DMS153 (cell line): Measurements from ENCODE around the gene IL10RA.
"Not testable (repeated sequence)": the region's sequence is repeated elsewhere in the genome, so short reads cannot be mapped to it uniquely, and the experiment has no call there.

Experiments used
- DNase-seq: peaks from one replicate; lab custom pipeline; 2025; lab: John Stamatoyannopoulos, UW

Gene IL10RA

GRCh38 chr11:117962826-117963225 lies 23.4 kb upstream of the IL10RA start:
- DNase-seq: no peak

DNA sequence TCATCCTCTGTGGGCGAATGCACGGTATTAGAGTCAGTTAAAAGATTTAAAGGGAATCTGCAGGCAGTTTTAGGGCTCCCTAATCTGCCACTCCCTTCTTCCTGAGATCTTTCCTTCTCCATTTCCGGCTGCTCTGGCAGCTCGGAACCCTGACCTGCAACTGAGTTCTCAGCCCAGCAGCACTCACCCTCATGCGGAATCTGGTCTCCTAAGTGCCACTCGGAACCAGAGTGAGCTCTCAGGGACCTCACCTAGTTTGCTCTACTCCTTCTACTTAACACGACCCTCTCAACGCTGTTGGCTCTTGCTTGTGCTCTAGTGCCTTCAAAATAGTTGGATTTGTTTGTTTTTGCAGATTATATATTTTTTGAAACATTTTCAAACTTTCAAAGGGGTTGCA lies 19.3 kb upstream of the IL10RA start:
- DNase-seq: no peak

DNA sequence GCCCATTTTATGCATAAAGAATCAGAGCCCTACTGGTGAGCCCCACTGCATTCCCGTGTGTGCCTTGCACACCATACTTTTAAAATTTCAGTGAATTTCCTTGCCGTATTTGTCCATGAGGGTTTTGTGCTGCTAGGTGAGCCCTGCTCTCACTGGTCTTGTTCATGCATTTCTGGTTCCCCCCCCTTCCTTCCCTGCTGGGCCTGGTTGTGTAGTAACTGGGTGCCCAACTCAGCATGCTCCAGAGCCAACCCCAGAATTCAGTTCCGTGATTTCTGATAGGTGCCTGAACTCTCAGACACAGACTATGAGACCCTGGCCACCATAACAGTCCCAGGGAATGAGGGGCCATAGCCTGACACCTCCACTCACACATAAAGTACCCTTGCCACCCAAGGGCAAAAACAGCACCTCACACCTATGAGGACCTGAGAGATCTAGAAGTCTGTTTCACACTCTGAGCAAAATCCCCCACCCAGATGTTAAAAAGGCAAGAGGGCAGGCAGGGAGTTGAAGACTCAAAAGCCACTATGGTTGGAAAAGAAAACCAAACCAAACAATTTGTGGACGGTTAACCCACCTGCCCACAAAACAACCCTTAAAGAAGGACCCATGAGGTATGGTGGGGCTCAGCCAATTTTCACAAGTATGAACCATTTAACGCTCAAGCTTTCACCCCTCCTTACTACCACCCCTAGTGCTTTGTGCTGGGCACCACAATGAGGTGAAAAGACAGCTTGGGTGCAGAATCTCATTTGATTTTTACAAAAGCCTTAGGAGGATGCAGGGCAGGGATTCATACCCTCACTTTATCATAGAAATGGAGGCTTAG lies 16.8 kb upstream of the IL10RA start:
- DNase-seq: no peak

DNA sequence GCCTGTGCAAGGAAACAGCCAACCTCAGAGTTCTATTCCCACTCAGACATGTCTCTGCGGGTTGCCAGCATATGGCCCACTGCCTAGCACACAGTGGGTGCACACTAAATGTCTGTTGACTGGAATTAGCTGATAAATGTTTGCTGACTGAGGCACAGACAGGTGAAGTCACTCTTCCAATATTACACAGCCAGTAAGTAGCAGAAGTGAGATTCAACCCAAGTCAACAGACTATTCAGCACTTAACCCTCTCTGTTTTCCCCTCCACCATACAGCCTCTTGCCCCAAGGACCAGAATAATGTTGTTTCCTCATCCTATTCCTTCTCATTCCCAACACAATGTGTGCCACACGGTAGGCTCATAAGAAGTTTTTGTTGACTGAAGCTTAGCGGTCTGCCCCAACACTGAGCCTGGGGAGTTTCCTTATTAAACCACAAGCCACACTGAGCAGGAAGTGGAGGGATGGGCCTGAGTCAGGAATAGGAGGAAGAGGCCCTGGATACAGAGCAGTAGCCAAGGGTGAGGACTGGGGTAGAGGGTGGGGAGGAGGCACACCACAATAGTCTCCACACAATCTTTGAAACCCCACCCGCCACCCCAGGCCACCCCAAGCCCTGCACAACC lies 15.7 kb upstream of the IL10RA start:
- DNase-seq: peak; percentile 2

DNA sequence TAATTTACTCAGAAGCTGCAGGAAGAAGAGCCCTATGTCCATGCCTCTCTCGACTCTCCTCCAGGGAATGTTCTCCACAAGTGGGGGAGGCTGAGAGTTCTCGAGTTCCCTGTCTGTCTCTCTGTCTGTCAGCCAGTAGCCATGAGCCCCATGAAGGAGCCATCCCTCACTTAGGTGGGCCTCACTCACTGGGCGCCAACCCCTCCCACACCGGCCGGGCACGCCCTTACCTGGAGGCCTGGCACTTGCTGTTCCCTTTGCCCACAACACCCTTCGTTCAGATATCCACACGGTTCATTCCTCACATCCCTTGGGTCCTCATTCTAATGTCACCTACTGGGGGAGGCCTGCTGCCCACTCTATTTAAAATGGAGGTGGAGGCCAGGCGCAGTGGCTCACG lies 14.2 kb upstream of the IL10RA start:
- no peak for DNase-seq

GRCh38 chr11:117972629-117973502 lies 13.3 kb upstream of the IL10RA start:
- peak; percentile 65 for DNase-seq

DNA sequence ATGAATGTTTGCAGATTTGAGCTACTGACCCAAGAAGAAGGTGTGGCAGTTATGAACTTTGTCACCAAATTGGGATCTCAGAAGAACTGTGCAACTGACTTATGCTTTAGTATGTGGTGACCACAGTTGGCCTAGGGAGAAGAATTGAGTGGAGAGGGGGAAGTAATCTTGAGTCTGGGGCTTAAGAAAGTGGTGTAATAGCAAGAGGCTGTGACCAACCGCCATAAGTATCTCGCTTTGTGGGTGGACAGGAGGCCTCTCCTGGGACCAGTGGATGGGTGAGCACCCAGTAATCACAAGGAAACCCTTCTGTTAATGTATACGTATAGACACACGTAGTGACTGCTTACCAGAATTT lies 12.7 kb upstream of the IL10RA start:
- no peak for DNase-seq

DNA sequence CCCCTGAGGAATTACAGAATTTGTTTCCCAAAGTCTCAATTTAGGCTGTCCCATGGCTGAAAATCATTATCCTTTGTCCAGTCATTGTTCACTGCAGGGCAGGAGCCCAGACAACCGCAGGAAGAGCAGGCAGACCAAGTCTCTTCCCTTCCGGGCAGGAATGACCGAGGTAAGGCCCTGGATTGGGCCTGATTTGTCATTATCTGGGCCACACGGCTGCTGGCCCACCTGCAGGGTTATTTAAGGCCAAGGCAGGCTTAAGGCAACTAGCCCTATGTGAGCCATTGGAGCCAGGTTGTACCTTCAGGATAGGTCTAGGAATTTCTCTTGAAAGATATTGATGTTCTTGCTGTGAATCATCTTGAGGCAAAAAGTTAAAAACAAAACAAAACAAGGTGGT lies 9.7 kb upstream of the IL10RA start:
- DNase-seq: no peak

DNA sequence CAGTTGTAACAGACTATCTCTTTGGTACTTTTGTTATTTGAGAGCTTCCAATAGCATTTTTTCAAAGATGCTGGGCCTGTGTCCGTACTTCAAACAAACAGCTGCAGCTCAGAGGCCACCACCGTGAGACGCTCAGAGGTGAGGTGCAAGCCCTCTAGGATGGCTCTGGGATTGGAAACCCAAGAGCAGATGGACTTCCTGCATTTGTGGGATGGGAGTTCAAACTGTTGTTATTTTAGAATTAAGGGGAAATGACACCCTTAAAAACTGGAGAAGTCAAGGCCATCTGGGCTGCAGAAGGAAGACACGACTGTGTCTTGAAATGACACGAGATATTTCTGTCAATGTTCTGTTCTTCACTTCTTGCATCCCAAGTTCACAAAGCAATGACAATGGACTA lies 9.2 kb upstream of the IL10RA start:
- DNase-seq: no peak

DNA sequence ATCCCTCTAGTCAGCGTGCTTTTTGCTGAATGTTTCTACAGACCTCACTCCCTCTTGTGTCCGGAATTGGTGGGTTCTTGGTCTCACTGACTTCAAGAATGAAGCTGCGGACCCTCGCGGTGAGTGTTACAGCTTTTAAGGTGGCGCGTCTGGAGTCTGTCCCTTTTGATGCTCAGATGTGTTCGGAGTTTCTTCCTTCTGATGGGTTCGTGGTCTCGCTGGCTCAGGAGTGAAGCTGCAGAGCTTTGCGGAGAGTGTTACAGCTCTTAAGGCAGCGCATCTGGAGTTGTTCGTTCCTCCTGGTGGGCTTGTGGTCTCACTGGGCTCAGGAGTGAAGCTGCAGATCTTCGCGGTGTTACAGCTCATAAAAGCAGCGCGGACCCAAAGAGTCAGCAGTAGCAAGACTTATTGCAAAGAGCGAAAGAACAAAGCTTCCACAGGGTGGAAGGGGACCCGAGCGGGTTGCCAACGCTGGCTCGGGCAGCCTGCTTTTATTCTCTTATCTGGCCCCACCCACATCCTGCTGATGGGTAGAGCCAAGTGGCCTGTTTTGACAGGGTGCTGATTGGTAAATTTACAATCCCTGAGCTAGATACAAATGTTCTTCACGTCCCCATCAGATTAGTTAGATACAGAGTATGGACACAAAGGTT lies 8.5 kb upstream of the IL10RA start:
- DNase-seq: not testable (repeated sequence)

GRCh38 chr11:117978291-117978910 lies 7.8 kb upstream of the IL10RA start:
- DNase-seq: not testable (repeated sequence)

DNA sequence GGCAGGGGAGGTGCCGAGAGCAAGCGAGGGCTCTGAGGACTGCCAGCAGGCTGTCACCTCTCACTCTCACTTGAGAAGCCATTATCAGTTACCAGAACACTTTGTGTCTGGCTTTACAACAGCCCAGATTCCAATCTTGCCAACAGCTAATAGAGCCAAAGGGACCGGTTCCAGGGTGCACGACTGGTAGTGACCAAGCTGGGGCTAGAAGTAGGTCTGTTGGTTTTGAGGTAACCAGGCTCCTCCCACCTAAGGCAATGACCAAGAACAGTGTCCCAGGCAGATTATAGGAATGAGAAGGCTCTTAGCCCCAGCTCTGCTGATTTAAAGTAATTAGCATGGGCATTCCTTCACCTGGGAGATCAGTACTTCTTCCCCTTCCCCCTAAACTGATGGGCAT lies 7.2 kb upstream of the IL10RA start:
- DNase-seq: no peak

GRCh38 chr11:117979481-117980211 lies 6.5 kb upstream of the IL10RA start:
- no peak for DNase-seq

DNA sequence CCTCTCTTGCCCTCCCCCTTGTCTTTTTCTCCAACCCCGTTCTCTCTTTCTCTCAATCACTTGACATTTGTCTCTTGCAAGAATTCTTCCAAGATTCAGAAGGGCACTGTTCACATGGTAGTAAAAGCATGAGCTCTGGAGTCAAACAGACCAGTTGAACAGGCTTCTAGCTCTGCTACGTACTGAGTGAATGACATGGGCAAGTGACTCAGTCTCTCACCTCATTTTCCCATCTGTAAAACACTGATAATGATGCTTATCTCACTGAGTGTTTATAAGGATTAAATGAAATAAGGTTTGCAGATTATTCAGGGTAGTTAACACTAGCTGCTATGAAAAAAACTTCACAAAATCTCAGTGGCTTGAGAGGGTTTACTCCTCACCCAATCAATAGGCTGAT lies 5.9 kb upstream of the IL10RA start:
- no peak for DNase-seq

DNA sequence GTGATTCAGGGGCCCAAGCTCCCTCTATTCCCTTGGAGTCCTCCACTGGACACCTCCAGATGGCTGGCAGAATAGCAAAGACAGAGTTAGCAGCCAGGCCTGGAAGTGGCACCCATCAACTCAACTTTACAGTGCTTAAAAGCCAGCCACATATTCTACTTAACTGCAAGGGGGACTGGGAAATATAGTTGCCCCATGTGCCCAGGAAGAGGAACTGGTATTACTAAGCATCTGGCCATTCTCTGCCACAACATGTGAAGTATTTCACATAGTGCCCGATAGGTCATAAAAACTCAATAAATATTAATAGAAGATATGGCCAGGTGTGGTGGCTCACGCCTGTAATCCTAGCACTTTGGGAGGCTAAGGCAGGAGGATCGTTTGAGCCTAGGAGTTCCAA lies 5.5 kb upstream of the IL10RA start:
- DNase-seq: no peak

- no peak for DNase-seq
Observed at GRCh38 chr11:117983163-117983475, 3.1 kb upstream of the IL10RA start.

GRCh38 chr11:117984476-117984875 lies 1.7 kb upstream of the IL10RA start:
- no peak for DNase-seq

GRCh38 chr11:117986981-117987574 lies 884 bp downstream of the IL10RA start:
- DNase-seq: no peak

DNA sequence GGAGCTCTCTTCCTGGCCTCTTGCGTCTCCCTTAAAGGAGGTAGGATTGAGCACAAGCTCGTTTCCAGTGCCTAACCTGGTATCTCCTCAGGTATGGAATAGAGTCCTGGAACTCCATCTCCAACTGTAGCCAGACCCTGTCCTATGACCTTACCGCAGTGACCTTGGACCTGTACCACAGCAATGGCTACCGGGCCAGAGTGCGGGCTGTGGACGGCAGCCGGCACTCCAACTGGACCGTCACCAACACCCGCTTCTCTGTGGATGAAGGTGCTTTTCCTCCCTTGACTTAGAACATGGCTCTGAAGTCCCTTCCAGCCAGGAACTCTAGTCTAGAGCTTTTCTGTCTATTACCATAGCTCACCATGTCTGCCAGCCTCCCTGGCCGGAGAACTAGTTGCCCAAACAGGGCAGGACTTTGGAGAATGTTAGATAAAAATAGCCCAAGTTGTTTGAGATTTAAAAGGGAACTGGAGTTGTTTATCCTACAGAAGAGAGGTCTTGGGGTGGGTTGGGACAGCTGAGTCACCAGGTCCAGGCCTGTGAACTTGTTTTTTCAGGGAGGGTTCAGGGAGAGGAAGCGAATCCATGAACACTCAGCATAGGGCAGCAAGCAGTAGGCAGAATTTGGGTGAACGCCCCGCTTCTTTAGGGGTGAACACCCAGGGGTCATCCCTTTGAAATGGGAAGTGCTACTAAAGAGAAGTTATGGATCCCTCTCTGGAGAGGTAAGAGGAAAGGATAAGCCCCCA lies 3.3 kb downstream of the IL10RA start:
- DNase-seq: no peak

GRCh38 chr11:117992136-117992535 lies 5.9 kb downstream of the IL10RA start:
- DNase-seq: no peak
